Adipocyte (in vitro differentiated cells): ENCODE measurements around the gene MCM3AP.
"Not testable (repeated sequence)": the region's sequence is repeated elsewhere in the genome, so short reads cannot be mapped to it uniquely, and the experiment has no call there.

Experiments
- DNase-seq: peaks from one replicate; pipeline ENCODE4 v3.0.0-alpha.2; 2015; ENCODE audit warnings: low read depth
- H3K27me3 ChIP-seq: replicated peaks from 2 replicates; pipeline ENCODE4 v1.7.0; 2013; ENCODE audit warnings: mild to moderate bottlenecking, low read length, moderate library complexity; ENCODE audit not compliant: control insufficient read depth, insufficient read depth
- H3K36me3 ChIP-seq: 2 replicates; pipeline ENCODE4 v1.7.0; 2013; ENCODE audit warnings: low read length, mild to moderate bottlenecking, moderate library complexity; ENCODE audit not compliant: control insufficient read depth, insufficient read depth, severe bottlenecking
- H3K4me1 ChIP-seq: 2 replicates; pipeline ENCODE4 v1.7.0; 2013; ENCODE audit warnings: mild to moderate bottlenecking, low read length, moderate library complexity; ENCODE audit not compliant: control insufficient read depth, insufficient read depth
- H3K4me3 ChIP-seq: 2 replicates; pipeline ENCODE4 v1.7.0; 2013; ENCODE audit warnings: mild to moderate bottlenecking, low read length, moderate library complexity
- H3K9ac ChIP-seq: 2 replicates; pipeline ENCODE4 v1.7.0; 2013; ENCODE audit warnings: mild to moderate bottlenecking, low read length, moderate library complexity
- H3K9me3 ChIP-seq: 2 replicates; pipeline ENCODE4 v1.7.0; 2013; ENCODE audit warnings: mild to moderate bottlenecking, low read length, moderate library complexity; ENCODE audit not compliant: control insufficient read depth

The MCM3AP gene

DNA sequence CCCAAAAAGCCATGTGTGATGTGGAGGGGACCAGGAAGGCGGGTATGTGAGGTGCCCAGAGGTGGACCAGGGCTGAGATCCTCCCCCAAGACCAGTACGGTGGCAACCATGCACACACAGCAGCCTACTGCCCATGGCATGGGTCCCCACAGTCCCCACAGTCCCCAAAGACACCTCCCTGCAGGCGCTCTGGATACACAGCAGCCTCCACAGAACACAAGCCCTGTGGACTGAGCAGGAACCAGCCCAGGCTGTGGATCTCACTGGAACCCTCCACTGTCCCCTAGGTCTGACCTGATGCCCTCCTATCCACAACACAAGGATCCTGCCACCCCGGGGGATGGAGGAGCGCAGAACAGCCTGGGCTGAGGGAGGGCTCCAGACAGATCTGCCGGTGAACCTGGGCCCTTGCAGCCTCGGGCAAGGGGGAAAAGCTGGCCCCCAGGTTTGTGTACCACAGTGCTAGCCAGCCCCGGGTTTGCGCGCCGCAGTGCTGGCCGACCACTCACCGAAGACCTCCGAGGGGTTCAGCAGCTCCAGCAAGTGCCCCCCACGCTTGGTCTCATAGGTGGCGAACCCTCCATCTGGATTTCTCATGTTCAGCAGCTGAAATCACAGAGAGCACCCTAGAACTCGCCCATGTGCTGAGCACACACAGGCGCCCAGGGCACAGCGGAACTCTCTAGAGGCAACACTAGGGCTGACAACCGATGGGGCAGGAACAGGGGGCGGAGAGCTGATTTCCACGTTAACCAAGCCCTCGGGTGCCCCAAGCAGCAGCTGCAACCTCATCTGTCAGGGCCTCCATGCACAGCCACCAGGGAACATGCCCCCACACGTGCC is 79.0 kb downstream of the MCM3AP start:
- H3K9ac ChIP-seq: no peak overlapping the region
- no peaks in the 10 kb centered on the region for H3K9me3 ChIP-seq
- no peak overlapping the region for H3K4me3 ChIP-seq
- peaks cover 88% of the 10 kb centered on the region for H3K36me3 ChIP-seq
- no peaks in the 10 kb centered on the region for H3K27me3 ChIP-seq
- no peaks in the 10 kb centered on the region for H3K4me1 ChIP-seq
- no peak for DNase-seq

DNA sequence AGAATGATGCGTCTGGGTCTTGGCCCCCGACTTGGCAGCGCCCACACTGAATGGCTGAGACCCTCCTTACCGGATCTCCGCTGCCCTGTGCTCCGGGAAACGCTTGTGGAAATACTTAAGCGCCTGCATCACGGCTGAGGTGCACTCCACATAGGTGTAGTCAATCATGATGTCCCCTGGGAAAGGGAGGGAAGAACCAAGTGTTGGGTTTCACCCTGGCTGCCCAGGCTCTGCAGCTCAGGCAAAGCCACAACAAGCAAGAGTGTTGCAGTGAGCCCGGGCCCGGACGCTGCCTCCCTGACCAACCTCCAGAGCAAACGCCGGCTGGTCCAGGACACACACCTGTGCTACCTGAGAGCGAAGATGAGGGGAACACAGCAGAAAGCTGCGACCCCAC is 79.6 kb downstream of the MCM3AP start:
- no peak overlapping the region for H3K4me3 ChIP-seq
- no peaks in the 10 kb centered on the region for H3K9me3 ChIP-seq
- H3K36me3 ChIP-seq: peaks cover 85% of the 10 kb centered on the region
- DNase-seq: no peak
- no peaks in the 10 kb centered on the region for H3K4me1 ChIP-seq
- no peak overlapping the region for H3K9ac ChIP-seq
- H3K27me3 ChIP-seq: no peaks in the 10 kb centered on the region

DNA sequence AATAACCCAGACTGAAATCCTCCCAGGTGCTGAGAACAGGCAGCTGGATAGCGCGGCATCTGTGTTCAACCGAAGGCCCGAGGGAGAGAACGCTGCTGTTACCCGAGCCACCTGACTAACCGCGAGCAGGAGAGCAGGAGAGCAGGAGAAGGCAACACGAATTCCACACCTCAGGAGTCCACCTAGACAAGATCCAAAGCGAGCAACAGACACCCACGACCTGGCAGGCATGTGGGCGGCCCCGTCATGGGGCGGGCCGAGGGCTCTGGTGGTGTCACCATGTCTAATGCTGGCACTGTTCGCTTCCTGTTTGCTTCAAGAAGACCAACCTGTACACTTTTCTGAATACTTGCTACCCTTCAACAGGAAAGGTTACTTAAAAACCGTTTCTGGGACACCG is 80.2 kb downstream of the MCM3AP start:
- Histone ChIP-seq H3K27me3 (no peaks in the 10 kb centered on the region), H3K4me3 (no peak overlapping the region), H3K4me1 (no peaks in the 10 kb centered on the region), H3K36me3 (peaks cover 85% of the 10 kb centered on the region), H3K9me3 (no peaks in the 10 kb centered on the region), H3K9ac (no peak overlapping the region)
- DNase-seq: no peak

GRCh38 chr21:46203203-46203600 is 82.2 kb downstream of the MCM3AP start:
- Histone ChIP-seq H3K4me1 (no peaks in the 10 kb centered on the region), H3K9me3 (no peaks in the 10 kb centered on the region), H3K27me3 (no peaks in the 10 kb centered on the region), H3K9ac (no peak overlapping the region), H3K36me3 (peaks cover 86% of the 10 kb centered on the region), H3K4me3 (no peak overlapping the region)
- DNase-seq: no peak

- no peaks in the 10 kb centered on the region for H3K27me3 ChIP-seq
- peaks cover 86% of the 10 kb centered on the region for H3K36me3 ChIP-seq
- H3K4me3 ChIP-seq: no peak overlapping the region
- no peaks in the 10 kb centered on the region for H3K4me1 ChIP-seq
- H3K9ac ChIP-seq: no peak overlapping the region
- H3K9me3 ChIP-seq: no peaks in the 10 kb centered on the region
- DNase-seq: no peak
Measured at GRCh38 chr21:46202592-46203202, 82.7 kb downstream of the MCM3AP start.

GRCh38 chr21:46200877-46201803 is 84.3 kb downstream of the MCM3AP start:
- DNase-seq, H3K4me1 ChIP-seq, H3K4me3 ChIP-seq, H3K9ac ChIP-seq, H3K27me3 ChIP-seq, H3K9me3 ChIP-seq: not testable (repeated sequence)
- H3K36me3 ChIP-seq: peaks cover 86% of the 10 kb centered on the region

DNA sequence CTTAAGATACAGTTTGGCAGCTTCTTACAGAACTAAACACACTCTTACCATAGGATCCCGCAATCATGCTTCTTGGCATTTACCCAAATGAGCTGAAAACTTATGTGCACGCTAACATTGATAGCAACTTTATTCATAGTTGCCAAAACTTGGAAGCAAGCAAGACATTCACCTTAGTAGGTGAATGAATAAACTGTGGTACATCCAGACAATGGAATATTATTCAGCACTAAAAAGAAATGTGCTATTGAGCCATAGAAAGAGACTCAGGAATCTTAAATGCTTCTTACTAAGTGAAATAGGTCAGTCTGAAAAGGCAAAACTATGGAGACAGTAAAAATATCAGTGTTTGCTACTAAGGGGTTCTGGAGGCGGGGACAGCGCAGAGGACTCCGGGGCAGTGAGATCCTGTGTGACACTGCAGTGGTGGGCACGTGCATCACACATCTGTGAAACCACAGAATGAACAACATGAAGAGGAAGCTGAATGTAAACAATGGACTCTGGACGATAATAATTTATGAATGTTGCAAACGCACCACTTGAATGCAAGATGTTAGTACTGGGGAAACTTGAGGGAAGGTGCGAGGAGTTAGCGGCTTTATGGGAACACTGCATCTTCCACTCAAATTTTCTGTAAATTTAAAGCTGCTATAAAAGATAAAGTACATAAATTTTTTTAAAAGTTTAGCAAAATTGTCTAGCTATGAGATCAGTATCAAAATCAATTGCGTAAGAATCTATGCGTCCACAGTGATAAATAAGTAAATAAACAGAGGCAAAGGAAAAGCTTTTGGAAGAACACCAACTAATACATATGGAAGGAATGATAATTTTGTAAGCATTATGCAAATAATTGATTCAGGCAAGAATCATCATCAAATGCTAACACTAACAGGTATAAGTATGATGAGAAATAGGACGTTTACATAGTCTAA is 85.7 kb downstream of the MCM3AP start:
- no peak for DNase-seq
- H3K27me3 ChIP-seq: no peaks in the 10 kb centered on the region

GRCh38 chr21:46196733-46197132 is 88.7 kb downstream of the MCM3AP start:
- Histone ChIP-seq H3K27me3 (no peaks in the 10 kb centered on the region), H3K36me3 (peaks cover 92% of the 10 kb centered on the region), H3K4me3 (no peak overlapping the region), H3K9me3 (no peaks in the 10 kb centered on the region), H3K4me1 (no peaks in the 10 kb centered on the region), H3K9ac (no peak overlapping the region)
- DNase-seq: no peak

More for the DNA sequence above, 85.7 kb downstream of the MCM3AP start:
- no peaks in the 10 kb centered on the region for H3K9me3 ChIP-seq
- no peak overlapping the region for H3K9ac ChIP-seq
- no peaks in the 10 kb centered on the region for H3K4me1 ChIP-seq
- H3K4me3 ChIP-seq: no peak overlapping the region
- H3K36me3 ChIP-seq: peaks cover 86% of the 10 kb centered on the region

GRCh38 chr21:46195595-46196195 is 89.7 kb downstream of the MCM3AP start:
- H3K36me3 ChIP-seq: peaks cover 98% of the 10 kb centered on the region

More at GRCh38 chr21:46195595-46196195, 89.7 kb downstream of the MCM3AP start:
- no peak overlapping the region for H3K4me3 ChIP-seq
- peaks cover 9% of the 10 kb centered on the region for H3K4me1 ChIP-seq
- no peaks in the 10 kb centered on the region for H3K27me3 ChIP-seq
- no peak overlapping the region for H3K9ac ChIP-seq
- DNase-seq: no peak
- no peaks in the 10 kb centered on the region for H3K9me3 ChIP-seq
